Coronary artery (tissue), 2 donors: Measurements from ENCODE around the gene KCNIP1.
A peak's percentile ranks its signal among the peaks of the same experiment; 100 is the strongest.

ENCODE experiments used
- DNase-seq: peaks from one replicate; pipeline ENCODE4 v3.0.0-alpha.2; 2017; ENCODE audit warnings: low spot score
- H3K27ac ChIP-seq, 2 donors: fragments of 200-600 bp; sonication (generic); one replicate each; pipeline ENCODE4 v1.5.1; 2016 to 2019
- H3K4me3 ChIP-seq: fragments of 200-600 bp; sonication (generic); 2 replicates; pipeline ENCODE4 v1.5.1; 2016; ENCODE audit warnings: mild to moderate bottlenecking, moderate library complexity
- TF ChIP-seq, protein P1 (sequence below): fragments of 200-600 bp; sonication (generic); IDR thresholded peaks from one replicate; pipeline ENCODE4 v1.5.1; 2019; ENCODE audit warnings: antibody characterized with exemption

Gene KCNIP1

DNA sequence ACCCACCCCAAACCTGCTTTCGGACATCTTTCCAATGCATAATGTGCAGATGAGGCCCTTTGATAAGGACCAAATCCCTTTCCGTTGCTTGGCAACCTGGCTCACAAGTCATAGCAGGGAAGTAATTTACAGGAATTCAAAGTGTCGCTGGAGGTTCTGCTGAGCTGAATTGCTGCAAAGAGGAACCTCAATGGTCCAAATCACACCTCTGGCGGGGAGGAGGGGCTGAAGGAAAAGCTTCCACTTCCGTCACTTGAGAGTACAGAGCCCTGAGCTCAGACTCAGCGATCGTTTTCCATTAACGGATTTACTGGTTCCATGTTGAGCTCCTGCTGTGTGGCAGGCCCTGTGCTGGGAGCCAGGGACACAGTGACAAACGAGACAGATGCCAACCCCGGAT is 99.3 kb downstream of the KCNIP1 start:
- DNase-seq, result no peak
- Histone ChIP-seq H3K27ac (no peak overlapping the region), H3K4me3 (no peak overlapping the region)
- TF ChIP-seq, protein P1, sequence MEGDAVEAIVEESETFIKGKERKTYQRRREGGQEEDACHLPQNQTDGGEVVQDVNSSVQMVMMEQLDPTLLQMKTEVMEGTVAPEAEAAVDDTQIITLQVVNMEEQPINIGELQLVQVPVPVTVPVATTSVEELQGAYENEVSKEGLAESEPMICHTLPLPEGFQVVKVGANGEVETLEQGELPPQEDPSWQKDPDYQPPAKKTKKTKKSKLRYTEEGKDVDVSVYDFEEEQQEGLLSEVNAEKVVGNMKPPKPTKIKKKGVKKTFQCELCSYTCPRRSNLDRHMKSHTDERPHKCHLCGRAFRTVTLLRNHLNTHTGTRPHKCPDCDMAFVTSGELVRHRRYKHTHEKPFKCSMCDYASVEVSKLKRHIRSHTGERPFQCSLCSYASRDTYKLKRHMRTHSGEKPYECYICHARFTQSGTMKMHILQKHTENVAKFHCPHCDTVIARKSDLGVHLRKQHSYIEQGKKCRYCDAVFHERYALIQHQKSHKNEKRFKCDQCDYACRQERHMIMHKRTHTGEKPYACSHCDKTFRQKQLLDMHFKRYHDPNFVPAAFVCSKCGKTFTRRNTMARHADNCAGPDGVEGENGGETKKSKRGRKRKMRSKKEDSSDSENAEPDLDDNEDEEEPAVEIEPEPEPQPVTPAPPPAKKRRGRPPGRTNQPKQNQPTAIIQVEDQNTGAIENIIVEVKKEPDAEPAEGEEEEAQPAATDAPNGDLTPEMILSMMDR, result no peak

DNA sequence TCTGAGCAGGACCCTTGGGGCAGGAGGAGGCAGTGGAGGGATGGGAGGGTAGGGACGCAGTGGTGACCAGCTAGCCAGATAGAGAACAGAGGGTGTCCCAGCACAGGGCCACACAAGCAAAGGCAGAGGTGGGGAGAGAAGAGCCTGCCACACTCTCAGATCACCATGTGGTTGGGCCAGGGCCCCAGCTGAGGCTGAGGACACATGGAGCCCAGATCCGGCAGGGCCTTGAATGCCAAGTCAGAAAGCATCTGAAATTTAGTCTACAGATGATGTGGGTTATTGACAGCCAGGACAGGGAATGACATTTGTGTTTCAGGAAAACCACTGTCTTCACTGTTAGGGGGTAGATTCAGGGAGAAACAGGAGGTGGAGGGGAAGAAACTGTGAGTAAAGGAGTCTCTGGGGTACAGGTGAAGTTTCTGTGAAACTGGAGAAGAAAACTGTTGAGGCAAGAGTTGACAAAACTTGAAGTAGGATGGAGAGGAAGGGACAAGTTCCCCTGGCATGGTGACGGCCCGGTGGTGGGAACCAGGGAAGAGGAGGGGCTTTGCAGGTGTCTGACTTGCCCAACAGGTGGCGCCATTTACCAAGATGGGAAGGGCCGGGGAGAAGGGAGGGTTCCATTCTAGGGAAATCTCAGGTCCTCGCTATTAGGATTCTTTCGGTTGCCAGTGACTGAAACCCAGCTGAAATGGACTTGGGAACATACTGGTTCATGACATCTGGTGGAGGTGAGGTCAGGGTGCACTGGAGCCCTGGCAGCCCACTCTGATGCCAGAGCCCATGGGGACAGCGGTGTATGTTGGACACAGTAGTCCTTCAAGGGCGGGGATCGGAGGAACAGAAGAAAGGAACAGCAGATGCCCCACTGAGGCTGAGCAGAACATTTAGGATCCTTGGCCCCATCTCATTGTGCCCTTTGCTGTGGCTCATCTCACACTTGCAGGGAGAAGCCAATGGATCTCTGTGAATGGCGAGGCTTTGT is 100.1 kb downstream of the KCNIP1 start:
- DNase-seq, result no peak
- TF ChIP-seq, protein P1, result peak; percentile 78
- Histone ChIP-seq H3K27ac (no peak overlapping the region), H3K4me3 (no peak overlapping the region)

DNA sequence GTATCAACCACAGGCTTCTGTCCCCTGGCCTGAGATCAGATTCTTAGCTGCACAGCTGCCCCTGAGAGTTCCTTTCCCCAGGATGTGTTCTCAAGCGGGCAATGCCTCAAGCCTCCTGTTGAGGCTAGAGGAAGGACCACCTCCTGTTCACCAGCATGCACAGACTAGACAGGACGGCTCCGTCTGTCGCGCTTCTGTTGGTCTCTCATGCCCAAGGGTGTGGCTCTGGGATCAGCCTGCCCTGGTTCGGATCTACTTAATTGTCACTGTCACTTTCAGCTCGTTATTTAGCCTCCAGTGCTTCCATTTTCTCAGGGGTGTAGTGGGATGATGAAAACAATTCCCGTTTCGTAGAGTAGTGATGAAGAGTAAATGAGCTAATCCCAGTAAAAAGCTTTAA is 103.1 kb downstream of the KCNIP1 start:
- Histone ChIP-seq H3K4me3 (no peak overlapping the region), H3K27ac (no peak overlapping the region)
- DNase-seq, result no peak
- TF ChIP-seq, protein P1, result no peak

- H3K4me3 ChIP-seq, result no peak overlapping the region
- no peak overlapping the region for H3K27ac ChIP-seq
- DNase-seq, result no peak
- TF ChIP-seq, protein P1, result no peak
Measured at GRCh38 chr5:170611449-170612090, 107.8 kb downstream of the KCNIP1 start.

DNA sequence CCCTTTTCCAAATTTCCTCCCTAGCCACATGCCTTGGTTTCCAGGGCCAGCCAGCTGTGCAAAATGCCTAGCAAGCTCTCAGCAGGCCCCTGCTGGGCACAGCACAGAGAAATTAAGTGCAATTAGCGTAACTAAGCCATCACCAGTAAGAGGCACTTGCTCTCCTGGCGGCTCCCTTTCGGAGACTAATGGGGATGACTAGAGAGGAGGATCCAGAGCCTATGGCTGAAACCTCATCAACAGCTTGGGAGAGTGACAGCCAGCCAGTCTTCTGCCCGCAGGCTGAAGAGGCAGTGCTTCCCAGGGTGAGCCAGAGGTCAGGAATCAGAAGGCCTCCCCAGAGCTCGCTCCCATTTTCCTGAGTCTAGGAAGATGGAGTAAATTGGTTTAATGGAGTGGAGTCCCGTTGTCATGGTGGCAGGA is 108.4 kb downstream of the KCNIP1 start:
- no peak for DNase-seq
- H3K4me3 ChIP-seq, result no peak overlapping the region
- H3K27ac ChIP-seq, result no peak overlapping the region
- TF ChIP-seq, protein P1, result no peak

DNA sequence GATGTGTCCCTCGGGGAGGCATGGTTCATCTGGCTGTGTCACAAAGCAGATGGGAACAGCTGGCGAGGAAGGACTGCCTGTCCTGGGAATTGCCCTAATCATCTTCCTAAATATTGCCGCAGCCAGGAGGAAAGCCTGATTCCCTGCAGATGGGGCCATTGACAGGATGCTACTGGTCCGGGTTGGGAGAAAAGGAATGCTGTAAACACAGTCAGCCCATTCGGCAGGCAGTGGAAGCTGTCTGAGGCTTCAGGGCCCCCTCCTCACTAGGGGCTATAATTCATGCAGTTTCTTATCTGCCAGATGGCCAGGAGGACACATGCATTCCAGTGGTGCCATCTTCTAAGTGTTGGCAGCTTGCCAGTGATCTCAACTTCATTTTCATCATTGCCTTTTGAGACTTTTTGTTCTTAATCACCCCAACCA is 110.3 kb downstream of the KCNIP1 start:
- Histone ChIP-seq H3K27ac (no peak overlapping the region), H3K4me3 (no peak overlapping the region)
- DNase-seq, result no peak
- TF ChIP-seq, protein P1, result no peak
